ENCODE data around the gene FBF1. TPM values are rescaled to one million over a fixed set of nuclear protein-coding genes. Genes with fewer than 3 reads are reported as not detected.

FBF1 gene
- 5.8 and 11.6 TPM in 2 replicates for total RNA-seq

GRCh38 chr17:75940727-75941441, at the start of gene FBF1:
Gene FBF1 (minus strand): TSS chr17:75941042. CDS start chr17:75938149, 2,893 bp downstream.

GRCh38 chr17:75978938-75979704, 38.3 kb upstream of the FBF1 start, which contains the start of the genes ACOX1 and TEN1:
Gene ACOX1 (minus strand): TSS chr17:75979166. CDS start chr17:75979073, 93 bp downstream.
Gene TEN1 (plus strand): TSS chr17:75979240. CDS start chr17:75986193, 6,953 bp downstream.

DNA sequence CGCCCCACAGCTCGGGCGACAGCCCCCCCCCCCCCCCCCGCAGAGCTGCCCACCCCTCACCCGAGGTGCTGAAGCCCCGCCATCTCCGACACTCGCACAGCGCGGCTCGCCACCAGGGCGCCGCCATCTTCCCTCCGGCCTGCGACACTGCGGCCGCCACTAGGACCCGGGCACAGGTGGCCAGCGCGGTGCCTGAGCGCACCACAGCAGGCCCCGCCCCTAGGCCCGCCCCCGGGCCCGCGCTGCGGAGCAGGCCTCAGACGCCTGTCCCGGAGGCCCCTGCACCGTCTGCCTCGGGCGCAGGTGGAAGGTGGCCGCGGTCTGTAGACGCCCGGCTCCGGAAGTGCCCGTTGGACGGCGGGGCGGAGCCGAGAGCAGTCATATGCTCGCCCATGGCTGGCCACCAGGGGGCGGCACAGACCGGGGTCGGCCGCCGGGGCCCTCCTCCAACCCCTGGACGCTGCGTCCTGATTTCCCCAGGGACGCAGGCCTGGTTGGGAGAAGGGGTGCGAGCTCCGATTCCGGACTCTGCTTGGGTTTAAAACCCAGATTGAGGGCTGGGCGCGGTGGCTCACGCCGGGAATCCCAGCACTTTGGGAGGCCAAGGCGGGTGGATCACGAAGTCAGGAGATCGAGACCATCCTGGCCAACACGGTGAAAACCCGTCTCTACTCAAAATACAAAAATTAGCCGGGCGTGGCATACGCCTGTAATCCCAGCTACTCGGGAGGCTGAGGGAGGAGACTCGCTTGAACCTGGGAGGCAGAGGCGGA, 35.9 kb downstream of the FBF1 start, which contains the start of gene MRPL38:
Gene MRPL38, minus strand, starts transcription at position 136 of the 773 bp plus-strand sequence. Its CDS starts 9 bp downstream, at position 127.

DNA sequence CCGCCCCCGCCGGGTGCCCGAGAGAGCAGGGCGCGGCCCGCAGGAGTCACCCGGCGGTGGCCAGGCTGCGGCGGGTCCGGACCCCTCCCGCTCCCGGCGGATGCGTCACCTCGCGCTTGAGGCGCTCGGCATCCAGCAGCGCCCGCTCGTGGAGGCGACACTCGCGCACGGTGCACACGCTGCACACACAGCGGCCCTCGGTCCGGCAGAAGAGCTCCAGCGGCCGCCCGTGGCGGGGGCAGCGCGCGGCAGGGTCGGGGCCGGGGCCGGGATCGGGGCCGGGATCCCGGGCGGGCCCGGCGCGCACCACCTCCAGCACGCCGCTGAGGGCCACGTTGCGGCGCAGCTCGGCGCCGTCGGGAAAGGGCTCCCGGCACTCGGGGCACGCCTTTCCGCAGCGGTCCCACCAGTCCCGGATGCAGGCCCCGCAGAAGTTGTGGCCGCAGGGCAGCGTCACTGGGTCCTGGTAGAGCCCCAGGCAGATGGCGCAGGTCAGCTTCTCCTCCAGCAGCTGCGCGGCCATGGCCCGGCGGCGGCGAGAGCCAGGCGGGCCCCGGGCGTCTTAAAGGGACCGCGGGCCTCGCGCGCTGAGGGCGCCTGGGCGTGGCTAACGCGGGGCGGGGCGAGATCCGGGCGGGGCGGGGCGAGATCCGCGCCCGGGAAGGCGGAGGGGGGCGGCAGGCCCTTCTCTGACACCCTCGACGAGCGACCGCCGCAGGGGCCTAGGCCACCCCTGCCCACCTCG, 44.3 kb downstream of the FBF1 start, which contains the start of gene TRIM65:
Gene TRIM65, minus strand, starts transcription at position 537 of the 745 bp plus-strand sequence. Its CDS starts 14 bp downstream, at position 523.

DNA sequence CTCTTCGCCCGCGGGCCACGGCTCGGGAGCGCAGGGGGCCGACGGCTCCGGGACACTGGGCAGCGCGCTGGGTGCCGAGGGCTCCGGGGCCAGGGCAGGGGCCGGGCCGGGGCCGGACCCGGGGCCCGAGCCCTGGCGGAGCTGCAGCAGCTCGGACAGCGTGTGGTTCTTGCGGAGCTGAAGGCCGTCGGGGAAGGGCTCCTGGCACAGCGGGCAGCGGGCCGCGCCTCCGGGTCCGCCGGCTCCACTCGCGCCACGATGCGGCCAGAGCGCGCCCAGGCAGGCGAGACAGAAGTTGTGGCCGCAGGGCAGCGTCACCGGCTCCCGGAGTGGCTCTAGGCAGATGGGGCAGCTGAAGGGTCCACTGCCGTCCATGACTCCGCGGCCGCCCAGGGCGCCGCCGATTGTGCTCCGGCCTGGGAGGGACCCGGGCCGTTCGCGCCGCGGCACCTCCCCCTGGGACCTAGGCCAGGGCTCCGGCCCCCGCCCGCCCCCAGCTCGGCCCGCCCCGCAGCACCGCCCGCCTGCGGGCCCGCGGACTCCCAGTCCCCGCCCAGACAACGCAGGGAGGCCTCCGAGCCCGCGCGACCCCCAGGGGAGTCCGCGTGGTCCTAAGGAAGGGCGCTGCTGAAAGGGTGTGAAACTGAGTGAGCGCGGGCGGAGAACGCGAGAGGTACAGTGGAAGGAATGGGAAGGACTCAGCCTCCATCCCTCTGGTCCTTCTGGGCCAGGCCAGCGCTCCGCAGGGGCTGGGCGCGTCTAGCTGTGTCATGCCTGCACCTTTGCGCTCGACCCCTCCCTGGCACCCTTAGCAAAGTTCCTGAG, 62.5 kb downstream of the FBF1 start, which contains the start of gene TRIM47:
Gene TRIM47, minus strand, starts transcription at position 408 of the 825 bp plus-strand sequence. Its CDS starts 33 bp downstream, at position 375.

Other genes starting within 250 kb of the FBF1 start
- 0.97 and 2.3 TPM in 2 replicates for gene ITGB4, start 219.6 kb downstream of the FBF1 start, total RNA-seq
- gene GALK1, start 175.8 kb downstream of the FBF1 start, total RNA-seq, result 67.9 and 86.4 TPM in 2 replicates
- 8.1 and 9.7 TPM in 2 replicates for gene UNK, start 156.2 kb downstream of the FBF1 start, total RNA-seq
- 1.9 and 3.8 TPM in 2 replicates for gene UNC13D, start 96.6 kb downstream of the FBF1 start, total RNA-seq
- gene WBP2, start 85.7 kb downstream of the FBF1 start, total RNA-seq, result 16.1 and 20.1 TPM in 2 replicates
- gene TRIM47, start 62.5 kb downstream of the FBF1 start, total RNA-seq, result 27.9 and 37.8 TPM in 2 replicates
- 25.1 and 32.2 TPM in 2 replicates for gene TRIM65, start 44.1 kb downstream of the FBF1 start, total RNA-seq
- gene MRPL38, start 36.2 kb downstream of the FBF1 start, total RNA-seq, result 32.2 and 38.3 TPM in 2 replicates
- gene ACOX1, start 38.1 kb upstream of the FBF1 start, total RNA-seq, result 45.1 and 56.1 TPM in 2 replicates
- gene TEN1, start 38.2 kb upstream of the FBF1 start, total RNA-seq, result 10.6 and 18.5 TPM in 2 replicates
- gene CDK3, start 59.8 kb upstream of the FBF1 start, total RNA-seq, result 0.46 TPM in 1 of 2 replicates, not detected in the other
- under 0.01 TPM in 1 of 2 replicates, not detected in the other for gene EVPL, start 86.3 kb upstream of the FBF1 start, total RNA-seq
- 29.9 and 32.8 TPM in 2 replicates for gene SRP68, start 131.5 kb upstream of the FBF1 start, total RNA-seq
- gene GALR2, start 133.7 kb upstream of the FBF1 start, total RNA-seq, result not detected in 2 replicates
- gene ZACN, start 138.1 kb upstream of the FBF1 start, total RNA-seq, result not detected in 2 replicates
- gene EXOC7, start 162.7 kb upstream of the FBF1 start, total RNA-seq, result 53.6 and 78.1 TPM in 2 replicates
- gene FOXJ1, start 200.2 kb upstream of the FBF1 start, total RNA-seq, result not detected in 2 replicates